Urothelium cell line (cell line): ENCODE data around the gene SLC6A2.

Experiments used
- DNase-seq: peaks from one replicate; pipeline ENCODE4 v3.0.0; 2011; ENCODE audit warnings: low spot score, mixed read lengths
- FAIRE-seq: peaks from 2 replicates; lab custom pipeline; 2011; peaks lifted over from hg19 to GRCh38; lab: Jason Lieb, UNC

SLC6A2 gene

GRCh38 chr16:55645986-55646385, 9.8 kb upstream of the SLC6A2 start:
- no peak for FAIRE-seq

GRCh38 chr16:55647343-55647742, 8.4 kb upstream of the SLC6A2 start:
- FAIRE-seq (no peak), DNase-seq (no peak)

More at GRCh38 chr16:55645986-55646385, 9.8 kb upstream of the SLC6A2 start:
- DNase-seq = no peak

- no peak for DNase-seq
These were observed 8.0 kb upstream of the SLC6A2 start for GRCh38 chr16:55647798-55648197.

GRCh38 chr16:55651841-55652824, 3.7 kb upstream of the SLC6A2 start:
- DNase-seq (no peak), FAIRE-seq (no peak)

More at GRCh38 chr16:55647798-55648197, 8.0 kb upstream of the SLC6A2 start:
- no peak for FAIRE-seq

GRCh38 chr16:55653106-55653505, 2.7 kb upstream of the SLC6A2 start:
- no peak for FAIRE-seq
- DNase-seq = no peak

GRCh38 chr16:55655381-55655896, 349 bp upstream of the SLC6A2 start:
- FAIRE-seq = no peak
- DNase-seq = no peak

GRCh38 chr16:55656691-55657092, 904 bp downstream of the SLC6A2 start:
- no peak for FAIRE-seq
- DNase-seq = no peak

- FAIRE-seq = no peak
These were observed 1.8 kb downstream of the SLC6A2 start for GRCh38 chr16:55657616-55658015.

GRCh38 chr16:55658898-55659420, 3.2 kb downstream of the SLC6A2 start:
- DNase-seq (no peak), FAIRE-seq (no peak)

More at GRCh38 chr16:55657616-55658015, 1.8 kb downstream of the SLC6A2 start:
- no peak for DNase-seq

GRCh38 chr16:55660026-55660425, 4.2 kb downstream of the SLC6A2 start:
- no peak for DNase-seq
- no peak for FAIRE-seq

GRCh38 chr16:55660828-55661227, 5.0 kb downstream of the SLC6A2 start:
- DNase-seq = no peak
- no peak for FAIRE-seq

- FAIRE-seq = no peak
- DNase-seq = no peak
These were observed 6.3 kb downstream of the SLC6A2 start for GRCh38 chr16:55661941-55662643.

- FAIRE-seq = no peak
- no peak for DNase-seq
These were observed 6.8 kb downstream of the SLC6A2 start for GRCh38 chr16:55662644-55663031.

GRCh38 chr16:55663225-55663624, 7.4 kb downstream of the SLC6A2 start:
- DNase-seq = no peak
- no peak for FAIRE-seq

- FAIRE-seq (peak; percentile 46), DNase-seq (no peak)
These were observed 8.2 kb downstream of the SLC6A2 start for GRCh38 chr16:55663765-55664677.

- FAIRE-seq (no peak), DNase-seq (no peak)
These were observed 9.1 kb downstream of the SLC6A2 start for GRCh38 chr16:55664786-55665407.

- DNase-seq (no peak), FAIRE-seq (no peak)
These were observed 9.7 kb downstream of the SLC6A2 start for GRCh38 chr16:55665511-55665910.

- DNase-seq = no peak
- FAIRE-seq = no peak
These were observed 10.2 kb downstream of the SLC6A2 start for GRCh38 chr16:55666012-55666411.

GRCh38 chr16:55667753-55668152, 12.0 kb downstream of the SLC6A2 start:
- no peak for FAIRE-seq
- DNase-seq = no peak
